ENCODE results near the gene ZNF324B. TPM values are rescaled to one million over a fixed set of nuclear protein-coding genes. Genes with fewer than 3 reads are reported as not detected.

ZNF324B gene
- total RNA-seq, 1 donor from 2014 or later = 3.1 TPM

DNA sequence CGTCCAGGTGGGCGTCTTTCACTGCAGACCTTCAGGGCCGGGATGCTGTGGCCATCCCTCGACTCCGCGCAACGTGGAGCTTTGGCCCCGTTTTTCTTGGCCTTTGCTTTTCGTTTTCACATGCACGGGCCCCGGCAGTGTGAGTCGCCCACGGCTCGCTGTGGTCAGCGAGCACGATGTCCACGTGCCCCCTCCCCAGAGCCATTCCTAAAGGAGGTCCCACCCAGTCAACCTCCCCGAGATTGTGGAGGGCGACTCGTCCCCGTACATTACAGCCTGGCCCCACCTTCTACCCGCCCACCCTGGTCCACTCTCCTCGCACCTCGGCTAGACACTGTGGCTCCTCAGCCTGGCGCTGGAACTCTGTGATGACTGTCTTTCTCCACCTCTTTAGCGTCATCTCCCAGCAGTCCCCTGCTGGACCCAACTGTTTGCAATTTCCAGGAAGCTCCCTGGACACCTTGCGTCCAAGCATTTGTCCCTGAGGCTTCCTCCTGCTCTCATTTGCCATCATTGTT is 25.1 kb downstream of the ZNF324B start:
- no peak for DNase-seq
- intact Hi-C loops (cut with micrococcal nuclease) = no loop called here
- Histone ChIP-seq H3K9me3 (replicated peaks) (no peaks in the 10 kb centered on the region), H3K4me3 (peak overlapping the region; percentile 77), H3K36me3 (peaks cover 45% of the 10 kb centered on the region), H3K4me1 (peaks cover 25% of the 10 kb centered on the region), H3K27ac (replicated peaks) (peak overlapping the region; percentile 96), H3K27me3 (ENCODE audit: low read depth) (no peaks in the 10 kb centered on the region)
- TF ChIP-seq, protein P1, sequence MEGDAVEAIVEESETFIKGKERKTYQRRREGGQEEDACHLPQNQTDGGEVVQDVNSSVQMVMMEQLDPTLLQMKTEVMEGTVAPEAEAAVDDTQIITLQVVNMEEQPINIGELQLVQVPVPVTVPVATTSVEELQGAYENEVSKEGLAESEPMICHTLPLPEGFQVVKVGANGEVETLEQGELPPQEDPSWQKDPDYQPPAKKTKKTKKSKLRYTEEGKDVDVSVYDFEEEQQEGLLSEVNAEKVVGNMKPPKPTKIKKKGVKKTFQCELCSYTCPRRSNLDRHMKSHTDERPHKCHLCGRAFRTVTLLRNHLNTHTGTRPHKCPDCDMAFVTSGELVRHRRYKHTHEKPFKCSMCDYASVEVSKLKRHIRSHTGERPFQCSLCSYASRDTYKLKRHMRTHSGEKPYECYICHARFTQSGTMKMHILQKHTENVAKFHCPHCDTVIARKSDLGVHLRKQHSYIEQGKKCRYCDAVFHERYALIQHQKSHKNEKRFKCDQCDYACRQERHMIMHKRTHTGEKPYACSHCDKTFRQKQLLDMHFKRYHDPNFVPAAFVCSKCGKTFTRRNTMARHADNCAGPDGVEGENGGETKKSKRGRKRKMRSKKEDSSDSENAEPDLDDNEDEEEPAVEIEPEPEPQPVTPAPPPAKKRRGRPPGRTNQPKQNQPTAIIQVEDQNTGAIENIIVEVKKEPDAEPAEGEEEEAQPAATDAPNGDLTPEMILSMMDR (IDR thresholded peaks at IDR 0.05; ENCODE audit: borderline replicate concordance) = no peak

DNA sequence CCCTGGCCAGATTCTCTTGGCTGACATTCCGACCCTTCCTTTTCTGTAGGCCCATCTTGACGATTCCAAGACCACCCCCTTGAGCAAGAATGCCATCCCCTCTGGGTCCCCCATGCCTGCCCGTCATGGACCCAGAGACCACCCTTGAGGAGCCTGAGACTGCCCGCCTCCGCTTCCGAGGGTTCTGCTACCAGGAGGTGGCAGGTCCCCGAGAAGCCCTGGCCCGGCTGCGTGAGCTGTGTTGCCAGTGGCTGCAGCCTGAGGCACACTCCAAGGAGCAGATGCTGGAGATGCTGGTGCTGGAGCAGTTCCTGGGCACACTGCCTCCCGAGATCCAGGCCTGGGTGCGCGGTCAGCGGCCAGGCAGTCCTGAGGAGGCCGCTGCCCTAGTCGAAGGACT is 25.7 kb downstream of the ZNF324B start:
- intact Hi-C loops (cut with micrococcal nuclease) = no loop called here
- Histone ChIP-seq H3K4me1 (peaks cover 25% of the 10 kb centered on the region), H3K36me3 (peaks cover 40% of the 10 kb centered on the region), H3K9me3 (replicated peaks) (no peaks in the 10 kb centered on the region), H3K27ac (replicated peaks) (peak overlapping the region; percentile 96), H3K27me3 (ENCODE audit: low read depth) (no peaks in the 10 kb centered on the region), H3K4me3 (peak overlapping the region; percentile 77)
- TF ChIP-seq, protein P1 (IDR thresholded peaks at IDR 0.05; ENCODE audit: borderline replicate concordance) = no peak
- no peak for DNase-seq

DNA sequence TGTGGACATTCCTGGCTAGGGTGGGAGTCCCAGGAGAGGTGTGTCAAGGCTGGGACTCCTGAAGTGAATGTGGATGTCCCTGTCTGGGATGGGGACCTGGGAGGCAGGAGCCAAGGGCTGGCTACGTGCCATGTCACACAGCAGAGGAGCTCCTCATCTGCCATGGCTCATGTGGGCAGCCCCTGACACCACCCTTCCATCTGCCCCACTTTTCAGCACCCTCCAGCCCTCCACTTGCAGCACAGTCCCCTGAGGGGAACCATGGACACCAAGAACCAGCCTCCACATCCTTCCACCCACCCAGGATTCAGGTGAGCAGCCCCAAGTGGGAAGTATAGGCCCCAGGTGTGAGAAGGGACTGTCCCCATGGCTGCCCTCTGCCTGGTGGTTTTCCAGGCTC is 26.4 kb downstream of the ZNF324B start:
- Histone ChIP-seq H3K4me1 (peaks cover 25% of the 10 kb centered on the region), H3K4me3 (no peak overlapping the region), H3K27ac (replicated peaks) (no peak overlapping the region), H3K27me3 (ENCODE audit: low read depth) (no peaks in the 10 kb centered on the region), H3K36me3 (peaks cover 32% of the 10 kb centered on the region), H3K9me3 (replicated peaks) (no peaks in the 10 kb centered on the region)
- TF ChIP-seq, protein P1 (IDR thresholded peaks at IDR 0.05; ENCODE audit: borderline replicate concordance) = no peak
- DNase-seq = no peak
- intact Hi-C loops (cut with micrococcal nuclease) = no loop called here

DNA sequence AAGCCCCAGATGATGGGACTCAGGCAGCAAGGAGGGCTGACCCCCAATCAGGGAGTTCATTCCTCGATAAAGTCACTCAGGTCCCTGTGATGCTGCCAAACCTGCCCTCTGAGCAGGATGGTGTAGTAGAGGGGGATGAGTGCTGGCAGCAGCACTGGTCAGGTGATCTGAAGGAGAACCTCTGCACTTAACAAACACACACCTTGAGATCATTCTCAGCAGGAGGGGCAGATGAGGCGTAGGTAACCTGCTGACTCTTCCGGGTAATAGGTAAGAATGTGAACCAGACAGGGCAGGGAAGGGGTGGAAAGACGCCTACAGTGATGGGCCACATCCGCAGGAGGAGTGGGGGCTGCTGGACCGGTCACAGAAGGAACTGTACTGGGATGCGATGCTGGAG is 27.9 kb downstream of the ZNF324B start:
- no peak for DNase-seq
- H3K36me3 ChIP-seq = peaks cover 24% of the 10 kb centered on the region
- TF ChIP-seq, protein P1 (IDR thresholded peaks at IDR 0.05; ENCODE audit: borderline replicate concordance) = no peak
- peaks cover 25% of the 10 kb centered on the region for H3K4me1 ChIP-seq
- H3K4me3 ChIP-seq = no peak overlapping the region
- no peaks in the 10 kb centered on the region for H3K9me3 ChIP-seq (replicated peaks)
- no peak overlapping the region for H3K27ac ChIP-seq (replicated peaks)
- intact Hi-C loops (cut with micrococcal nuclease) = no loop called here
- H3K27me3 ChIP-seq (ENCODE audit: low read depth) = no peaks in the 10 kb centered on the region

DNA sequence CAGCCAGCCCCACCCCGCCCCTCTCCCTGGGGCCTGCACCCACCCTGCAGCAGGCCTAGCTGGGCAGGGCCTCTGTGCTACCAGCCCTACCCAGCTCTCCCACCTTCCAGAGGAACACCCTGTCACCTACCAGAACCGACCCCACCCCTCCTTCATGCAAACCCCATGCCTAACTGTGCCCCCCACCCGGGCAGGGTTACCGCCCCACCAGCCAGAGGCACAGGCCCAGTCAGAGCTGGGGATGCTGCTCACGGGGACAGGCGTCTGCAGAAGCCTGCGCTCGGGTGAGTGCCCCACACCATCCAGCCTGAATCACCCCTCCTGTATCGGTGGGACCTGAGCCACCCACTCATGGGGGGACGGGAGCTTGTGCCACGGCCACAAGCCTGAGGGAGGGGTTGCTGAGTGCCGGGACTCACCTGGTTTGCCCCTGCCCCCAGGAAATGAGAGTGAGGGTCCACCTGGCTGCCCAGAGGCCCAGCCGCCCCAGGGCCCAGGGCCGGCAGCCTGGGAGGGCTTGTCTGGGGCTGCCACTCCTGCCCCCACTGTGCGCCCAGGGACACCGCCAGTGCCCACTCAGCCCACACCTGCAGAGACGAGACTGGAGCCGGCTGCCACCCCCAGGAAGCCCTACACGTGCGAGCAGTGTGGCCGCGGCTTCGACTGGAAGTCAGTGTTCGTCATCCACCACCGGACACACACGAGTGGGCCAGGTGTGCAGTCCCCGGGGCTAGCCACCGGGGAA is 28.5 kb downstream of the ZNF324B start:
- Histone ChIP-seq H3K4me3 (no peak overlapping the region), H3K36me3 (peaks cover 24% of the 10 kb centered on the region), H3K27me3 (ENCODE audit: low read depth) (no peaks in the 10 kb centered on the region), H3K9me3 (replicated peaks) (no peaks in the 10 kb centered on the region), H3K4me1 (peaks cover 21% of the 10 kb centered on the region), H3K27ac (replicated peaks) (no peak overlapping the region)
- intact Hi-C loops (cut with micrococcal nuclease) = no loop called here
- DNase-seq = no peak
- TF ChIP-seq, protein P1 (IDR thresholded peaks at IDR 0.05; ENCODE audit: borderline replicate concordance) = no peak
